SK-N-SH treated with all-trans-retinoic acid at 6 μM for 48 hours (cell line): ENCODE data around the gene SFMBT2.

Experiments
- BACH2 ChIP-seq: fragments of 250-450 bp; sonication (Bioruptor Pico); IDR thresholded peaks from 2 replicates; pipeline ENCODE4 v1.9.0; 2021; ENCODE audit warnings: mild to moderate bottlenecking, borderline replicate concordance
- CSRNP3 ChIP-seq: fragments of 250-450 bp; sonication (Bioruptor Pico); IDR thresholded peaks from 2 replicates; pipeline ENCODE4 v1.5.1; 2021; ENCODE audit warnings: mild to moderate bottlenecking, moderate library complexity
- ESRRG ChIP-seq: fragments of 250-450 bp; sonication (Bioruptor Pico); IDR thresholded peaks from 2 replicates; pipeline ENCODE4 v1.6.1; 2021; ENCODE audit warnings: mild to moderate bottlenecking
- OSR1 ChIP-seq: fragments of 250-450 bp; sonication (Bioruptor Pico); IDR thresholded peaks from 2 replicates; pipeline ENCODE4 v1.8.0; 2022; ENCODE audit warnings: moderate library complexity, mild to moderate bottlenecking, inconsistent platforms
- PPARA ChIP-seq: fragments of 250-450 bp; sonication (Bioruptor Pico); IDR thresholded peaks from 2 replicates; pipeline ENCODE4 v1.5.0; 2020; ENCODE audit warnings: mild to moderate bottlenecking, borderline replicate concordance
- RARB ChIP-seq: fragments of 250-450 bp; sonication (Bioruptor Pico); IDR thresholded peaks from 2 replicates; pipeline ENCODE4 v1.8.0; 2021; ENCODE audit warnings: mild to moderate bottlenecking, moderate library complexity
- SNAI2 ChIP-seq: fragments of 250-450 bp; sonication (Bioruptor Pico); IDR thresholded peaks from 2 replicates; pipeline ENCODE4 v1.5.0; 2020; ENCODE audit warnings: mild to moderate bottlenecking, moderate library complexity
- TOX ChIP-seq: fragments of 250-450 bp; sonication (Bioruptor Pico); IDR thresholded peaks from 2 replicates; pipeline ENCODE4 v1.8.0; 2021; ENCODE audit warnings: mild to moderate bottlenecking, moderate library complexity, borderline replicate concordance
- ZFP3 ChIP-seq: fragments of 250-450 bp; sonication (Bioruptor Pico); IDR thresholded peaks from 2 replicates; pipeline ENCODE4 v1.5.0; 2020; ENCODE audit warnings: mild to moderate bottlenecking, moderate library complexity
- TF ChIP-seq, protein P1 (sequence below): fragments of 250-450 bp; sonication (Bioruptor Pico); IDR thresholded peaks from 2 replicates; pipeline ENCODE4 v1.5.1; 2020; ENCODE audit warnings: low read depth, mild to moderate bottlenecking, moderate library complexity
- TF ChIP-seq, protein P2 (sequence below): fragments of 250-450 bp; sonication (Bioruptor Pico); IDR thresholded peaks from 2 replicates; pipeline ENCODE4 v1.8.0; 2020; ENCODE audit warnings: mild to moderate bottlenecking, moderate library complexity, borderline replicate concordance
- TF ChIP-seq, protein P3 (sequence below): fragments of 250-450 bp; sonication (Bioruptor Pico); IDR thresholded peaks from 2 replicates; pipeline ENCODE4 v1.5.0; 2020; ENCODE audit warnings: mild to moderate bottlenecking, moderate library complexity

- TF ChIP-seq TOX (CRISPR knock-in tag) (no peak), CSRNP3 (CRISPR knock-in tag) (no peak), SNAI2 (CRISPR knock-in tag) (no peak), BACH2 (CRISPR knock-in tag) (no peak), RARB (CRISPR knock-in tag) (no peak), ZFP3 (no peak), ESRRG (CRISPR knock-in tag) (no peak), PPARA (CRISPR knock-in tag) (no peak), OSR1 (CRISPR knock-in tag) (no peak)
- TF ChIP-seq, protein P1, sequence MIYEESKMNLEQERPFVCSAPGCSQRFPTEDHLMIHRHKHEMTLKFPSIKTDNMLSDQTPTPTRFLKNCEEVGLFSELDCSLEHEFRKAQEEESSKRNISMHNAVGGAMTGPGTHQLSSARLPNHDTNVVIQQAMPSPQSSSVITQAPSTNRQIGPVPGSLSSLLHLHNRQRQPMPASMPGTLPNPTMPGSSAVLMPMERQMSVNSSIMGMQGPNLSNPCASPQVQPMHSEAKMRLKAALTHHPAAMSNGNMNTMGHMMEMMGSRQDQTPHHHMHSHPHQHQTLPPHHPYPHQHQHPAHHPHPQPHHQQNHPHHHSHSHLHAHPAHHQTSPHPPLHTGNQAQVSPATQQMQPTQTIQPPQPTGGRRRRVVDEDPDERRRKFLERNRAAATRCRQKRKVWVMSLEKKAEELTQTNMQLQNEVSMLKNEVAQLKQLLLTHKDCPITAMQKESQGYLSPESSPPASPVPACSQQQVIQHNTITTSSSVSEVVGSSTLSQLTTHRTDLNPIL (CRISPR knock-in tag), result no peak
- TF ChIP-seq, protein P2, sequence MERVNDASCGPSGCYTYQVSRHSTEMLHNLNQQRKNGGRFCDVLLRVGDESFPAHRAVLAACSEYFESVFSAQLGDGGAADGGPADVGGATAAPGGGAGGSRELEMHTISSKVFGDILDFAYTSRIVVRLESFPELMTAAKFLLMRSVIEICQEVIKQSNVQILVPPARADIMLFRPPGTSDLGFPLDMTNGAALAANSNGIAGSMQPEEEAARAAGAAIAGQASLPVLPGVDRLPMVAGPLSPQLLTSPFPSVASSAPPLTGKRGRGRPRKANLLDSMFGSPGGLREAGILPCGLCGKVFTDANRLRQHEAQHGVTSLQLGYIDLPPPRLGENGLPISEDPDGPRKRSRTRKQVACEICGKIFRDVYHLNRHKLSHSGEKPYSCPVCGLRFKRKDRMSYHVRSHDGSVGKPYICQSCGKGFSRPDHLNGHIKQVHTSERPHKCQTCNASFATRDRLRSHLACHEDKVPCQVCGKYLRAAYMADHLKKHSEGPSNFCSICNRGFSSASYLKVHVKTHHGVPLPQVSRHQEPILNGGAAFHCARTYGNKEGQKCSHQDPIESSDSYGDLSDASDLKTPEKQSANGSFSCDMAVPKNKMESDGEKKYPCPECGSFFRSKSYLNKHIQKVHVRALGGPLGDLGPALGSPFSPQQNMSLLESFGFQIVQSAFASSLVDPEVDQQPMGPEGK (CRISPR knock-in tag), result no peak
- TF ChIP-seq, protein P3, sequence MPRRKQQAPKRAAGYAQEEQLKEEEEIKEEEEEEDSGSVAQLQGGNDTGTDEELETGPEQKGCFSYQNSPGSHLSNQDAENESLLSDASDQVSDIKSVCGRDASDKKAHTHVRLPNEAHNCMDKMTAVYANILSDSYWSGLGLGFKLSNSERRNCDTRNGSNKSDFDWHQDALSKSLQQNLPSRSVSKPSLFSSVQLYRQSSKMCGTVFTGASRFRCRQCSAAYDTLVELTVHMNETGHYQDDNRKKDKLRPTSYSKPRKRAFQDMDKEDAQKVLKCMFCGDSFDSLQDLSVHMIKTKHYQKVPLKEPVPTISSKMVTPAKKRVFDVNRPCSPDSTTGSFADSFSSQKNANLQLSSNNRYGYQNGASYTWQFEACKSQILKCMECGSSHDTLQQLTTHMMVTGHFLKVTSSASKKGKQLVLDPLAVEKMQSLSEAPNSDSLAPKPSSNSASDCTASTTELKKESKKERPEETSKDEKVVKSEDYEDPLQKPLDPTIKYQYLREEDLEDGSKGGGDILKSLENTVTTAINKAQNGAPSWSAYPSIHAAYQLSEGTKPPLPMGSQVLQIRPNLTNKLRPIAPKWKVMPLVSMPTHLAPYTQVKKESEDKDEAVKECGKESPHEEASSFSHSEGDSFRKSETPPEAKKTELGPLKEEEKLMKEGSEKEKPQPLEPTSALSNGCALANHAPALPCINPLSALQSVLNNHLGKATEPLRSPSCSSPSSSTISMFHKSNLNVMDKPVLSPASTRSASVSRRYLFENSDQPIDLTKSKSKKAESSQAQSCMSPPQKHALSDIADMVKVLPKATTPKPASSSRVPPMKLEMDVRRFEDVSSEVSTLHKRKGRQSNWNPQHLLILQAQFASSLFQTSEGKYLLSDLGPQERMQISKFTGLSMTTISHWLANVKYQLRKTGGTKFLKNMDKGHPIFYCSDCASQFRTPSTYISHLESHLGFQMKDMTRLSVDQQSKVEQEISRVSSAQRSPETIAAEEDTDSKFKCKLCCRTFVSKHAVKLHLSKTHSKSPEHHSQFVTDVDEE, result no peak
These were observed 12.7 kb upstream of the SFMBT2 start for GRCh38 chr10:7423521-7423920.
